ENCODE data around the gene MACROD2.

GRCh38 chr20:14773486-14773885 lies 778.2 kb downstream of the MACROD2 start:
- TF ChIP-seq EP300 (IDR thresholded peaks at IDR 0.05; ENCODE audit: low read depth) (no peak), CTCF (IDR thresholded peaks at IDR 0.05) (no peak), POLR2AphosphoS5 (IDR thresholded peaks at IDR 0.05) (no peak), POLR2A (IDR thresholded peaks at IDR 0.05) (no peak)
